CD4-positive, alpha-beta T cell (primary cell): ENCODE results near the gene FAM83F. TPM values are rescaled to one million over a fixed set of nuclear protein-coding genes. Genes with fewer than 3 reads are reported as not detected.

ENCODE experiments used
- ATAC-seq: fragments of 200-7000 bp; cut with Tn5 transposase; one replicate; pipeline ENCODE4 v1.10.0; 2022; ENCODE audit warnings: mild to moderate bottlenecking; ENCODE audit not compliant: poor library complexity
- CTCF ChIA-PET: fragments of 350-600 bp; sonication (Branson Sonifier 250); formaldehyde crosslinking; loops from one replicate; lab custom pipeline; 2021; ENCODE audit warnings: antibody characterized with exemption, inconsistent platforms; lab: Charles Lee
- POLR2A ChIA-PET: fragments of 350-600 bp; sonication (Branson Sonifier 250); formaldehyde crosslinking; loops from one replicate; lab custom pipeline; 2021; ENCODE audit warnings: antibody characterized with exemption, inconsistent platforms; lab: Charles Lee
- DNase-seq, 14 experiments: peaks; one replicate each; pipeline ENCODE4 v3.0.0-alpha.2; 2013 to 2020; ENCODE audit warnings: mixed read lengths in 2 of 14
- H3K27ac ChIP-seq, 2 donors: one replicate each; pipeline versions ENCODE4 v1.5.1 to v1.7.0; 2013; ENCODE audit warnings: low read length in 2 of 2, low read depth in 1 of 2, mild to moderate bottlenecking in 1 of 2
- H3K27me3 ChIP-seq, 2 experiments: 1 replicate in 1 of 2; 2 replicates in 1 of 2; pipeline versions ENCODE4 v1.6.1 to v1.7.0; 2013; ENCODE audit warnings: low read length in 2 of 2, control low read depth in 1 of 2, mild to moderate bottlenecking in 1 of 2, moderate library complexity in 1 of 2; ENCODE audit not compliant: insufficient read depth in 2 of 2, control insufficient read depth in 1 of 2
- H3K36me3 ChIP-seq: one replicate; pipeline ENCODE4 v1.6.1; 2013; ENCODE audit warnings: low read length, control low read depth; ENCODE audit not compliant: insufficient read depth
- H3K4me1 ChIP-seq: one replicate; pipeline ENCODE4 v1.6.1; 2013; ENCODE audit warnings: low read length, control low read depth; ENCODE audit not compliant: insufficient read depth
- H3K4me3 ChIP-seq: one replicate; pipeline ENCODE4 v1.5.1; 2013; ENCODE audit warnings: mild to moderate bottlenecking, low read length, moderate library complexity
- H3K9me3 ChIP-seq, 2 experiments: 1 replicate in 1 of 2; 2 replicates in 1 of 2; pipeline versions ENCODE4 v1.6.1 to v1.7.0; 2013; ENCODE audit warnings: low read length in 2 of 2, mild to moderate bottlenecking in 2 of 2, control low read depth in 1 of 2, moderate library complexity in 1 of 2; ENCODE audit not compliant: control insufficient read depth in 1 of 2, insufficient read depth in 1 of 2
- H3K27ac Mint-ChIP-seq: one replicate; pipeline ENCODE4 v1.8.0; 2020; ENCODE audit warnings: mixed read lengths
- H3K27me3 Mint-ChIP-seq: one replicate; pipeline ENCODE4 v1.8.0; 2021; ENCODE audit warnings: mixed read lengths
- H3K36me3 Mint-ChIP-seq: one replicate; pipeline ENCODE4 v1.8.0; 2021; ENCODE audit warnings: low read depth, mixed read lengths
- H3K4me1 Mint-ChIP-seq: one replicate; pipeline ENCODE4 v1.8.0; 2021; ENCODE audit warnings: low read depth, mixed read lengths
- H3K4me3 Mint-ChIP-seq: one replicate; pipeline ENCODE4 v1.8.0; 2020; ENCODE audit warnings: mild to moderate bottlenecking, mixed read lengths
- H3K9me3 Mint-ChIP-seq: one replicate; pipeline ENCODE4 v1.8.0; 2020; ENCODE audit warnings: mixed read lengths
- CTCF ChIP-seq: fragments of 200-600 bp; IDR thresholded peaks from one replicate; pipeline ENCODE4 v1.8.0; 2022; ENCODE audit warnings: antibody characterized with exemption, mild to moderate bottlenecking
- intact Hi-C, 2 experiments: fragments of 100-400 bp; cut with DNase I in 1 of 2; cut with micrococcal nuclease in 1 of 2; formaldehyde crosslinking; loops; one replicate each; pipeline versions ENCODE4 v1.15.1 to v1.9.0; 2023 to 2025; cut with DNase I, micrococcal nuclease
- total RNA-seq, 174 experiments: library from RNA in 2 of 174; stranded (reverse) in 2 of 174; gene quantifications; one replicate each; pipeline ENCODE4 v1.2.3 and lab custom pipeline; 2021 to 2026

Gene FAM83F
- total RNA-seq, 2 experiments from 2014 or later, result 5.2 to 6.8 TPM

DNA sequence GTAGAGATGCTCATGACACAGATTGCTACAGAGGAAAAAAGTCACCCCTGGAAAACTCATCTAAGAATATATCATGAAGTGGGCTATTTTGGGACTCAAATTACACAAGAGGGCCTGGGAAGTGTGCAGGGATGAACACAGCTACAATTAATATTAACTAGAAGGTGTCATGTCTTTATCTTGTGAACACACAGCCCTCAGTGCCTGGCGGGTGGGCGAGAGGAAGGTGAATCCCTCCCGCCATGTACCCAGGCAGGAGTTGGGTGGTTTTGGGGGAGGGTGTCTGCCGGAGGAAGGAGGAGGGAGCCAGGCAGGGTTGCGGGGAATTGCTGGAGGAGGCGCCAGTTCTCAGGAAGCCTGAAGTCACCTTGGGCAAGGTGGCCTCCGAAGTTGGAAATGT lies 5.1 kb upstream of the FAM83F start:
- POLR2A ChIA-PET, result no interaction called here
- Mint-ChIP-seq H3K27me3 (peaks cover 14% of the 10 kb centered on the region), H3K27ac (no peak overlapping the region), H3K4me3 (no peak overlapping the region), H3K9me3 (no peaks in the 10 kb centered on the region), H3K36me3 (no peaks in the 10 kb centered on the region), H3K4me1 (peaks cover 28% of the 10 kb centered on the region)
- Histone ChIP-seq H3K9me3 (no peaks in the 10 kb centered on the region), H3K4me3 (no peak overlapping the region), H3K27ac (no peak overlapping the region), H3K4me1 (peaks cover 10% of the 10 kb centered on the region), H3K36me3 (no peaks in the 10 kb centered on the region), H3K27me3 (no peaks in the 10 kb centered on the region)
- ATAC-seq (no peak), DNase-seq (no peak)
- CTCF ChIA-PET, result no interaction called here
- TF ChIP-seq CTCF, result no peak
- intact Hi-C loops, result loop anchor here in 1 of 2 experiments (5.0 kb wide), 1 partner anchor 47 kb away; no protein-coding TSS in a partner anchor

DNA sequence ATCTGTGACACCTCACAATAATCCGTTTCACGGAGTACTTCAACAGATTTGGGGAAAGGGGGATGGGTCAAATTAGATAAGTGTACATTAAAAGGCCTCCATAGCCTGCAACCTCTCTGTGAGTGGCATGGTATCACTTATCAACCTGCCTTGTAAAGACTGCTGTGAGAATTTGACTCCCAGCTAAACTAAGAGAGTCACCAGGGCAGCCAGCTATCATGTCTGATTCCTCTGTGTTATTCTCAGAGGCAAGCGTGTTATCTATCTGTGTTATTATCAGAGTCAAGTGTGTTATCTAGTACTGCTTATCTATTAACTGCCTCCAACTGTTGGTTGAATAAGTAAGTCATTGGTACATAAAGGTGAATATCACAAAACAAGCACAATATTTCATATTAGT lies 4.1 kb upstream of the FAM83F start:
- TF ChIP-seq CTCF, result no peak
- H3K4me1 Mint-ChIP-seq, result peaks cover 21% of the 10 kb centered on the region
- H3K27ac Mint-ChIP-seq, result no peak overlapping the region
- Histone ChIP-seq H3K4me3 (no peak overlapping the region), H3K4me1 (peaks cover 18% of the 10 kb centered on the region), H3K27me3 (peaks cover 5 to 7% of the 10 kb centered on the region in 2 experiments), H3K9me3 (peaks cover 0 to 5% of the 10 kb centered on the region in 2 experiments), H3K27ac (no peak overlapping the region), H3K36me3 (no peaks in the 10 kb centered on the region)
- no peak overlapping the region for H3K4me3 Mint-ChIP-seq
- ChIA-PET CTCF (no interaction called here), POLR2A (no interaction called here)
- DNase-seq (no peak), ATAC-seq (no peak)
- H3K9me3 Mint-ChIP-seq, result no peaks in the 10 kb centered on the region
- intact Hi-C loops, result loop anchor here in 1 of 2 experiments (5.0 kb wide), 1 partner anchor 48 kb away; no protein-coding TSS in a partner anchor
- peaks cover 14% of the 10 kb centered on the region for H3K27me3 Mint-ChIP-seq
- no peaks in the 10 kb centered on the region for H3K36me3 Mint-ChIP-seq

DNA sequence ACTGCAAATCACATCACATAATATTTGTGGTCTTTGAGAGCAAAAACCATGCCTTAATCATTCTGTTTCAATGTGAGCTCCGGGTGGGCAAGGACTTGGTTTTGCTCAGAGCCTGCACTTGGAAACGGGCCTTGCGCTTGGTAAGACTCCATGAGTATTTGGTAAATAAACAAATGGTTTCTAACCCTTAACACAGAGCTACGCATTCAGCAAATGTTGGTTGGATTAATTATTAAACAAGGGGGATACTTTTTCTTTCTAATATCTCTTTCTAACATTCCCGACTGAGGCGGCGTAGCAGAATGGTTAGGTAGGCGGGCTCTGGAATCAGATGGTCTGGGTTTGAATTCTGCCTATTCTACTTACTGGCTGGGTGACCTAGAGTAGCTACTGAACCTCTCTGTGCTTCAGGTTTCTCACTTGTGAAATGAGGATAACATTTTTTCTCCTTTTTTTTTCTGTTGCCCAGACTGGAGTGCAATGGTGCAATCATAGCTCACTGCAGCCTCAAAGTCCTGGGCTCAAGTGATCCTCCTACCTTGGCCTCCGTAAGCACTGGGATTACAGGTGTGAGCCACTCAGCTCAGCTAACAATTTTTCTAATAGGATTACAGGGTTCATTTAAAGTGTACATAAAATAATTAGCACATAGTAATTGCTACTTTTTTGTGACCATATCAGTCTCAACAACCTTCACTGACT lies 3.4 kb upstream of the FAM83F start:
- POLR2A ChIA-PET, result no interaction called here
- no peak for ATAC-seq
- peaks cover 20% of the 10 kb centered on the region for H3K4me1 ChIP-seq
- H3K36me3 ChIP-seq, result no peaks in the 10 kb centered on the region
- H3K27me3 ChIP-seq, result peaks cover 7 to 13% of the 10 kb centered on the region in 2 experiments
- TF ChIP-seq CTCF, result no peak
- peaks cover 0 to 7% of the 10 kb centered on the region in 2 experiments for H3K9me3 ChIP-seq
- H3K27me3 Mint-ChIP-seq, result peaks cover 20% of the 10 kb centered on the region
- H3K4me3 ChIP-seq, result no peak overlapping the region
- H3K36me3 Mint-ChIP-seq, result no peaks in the 10 kb centered on the region
- no peak overlapping the region for H3K27ac ChIP-seq
- no peak for DNase-seq
- H3K4me1 Mint-ChIP-seq, result peaks cover 15% of the 10 kb centered on the region
- intact Hi-C loops, result loop anchor here in 1 of 2 experiments (5.0 kb wide), 1 partner anchor 49 kb away; no protein-coding TSS in a partner anchor
- H3K27ac Mint-ChIP-seq, result no peak overlapping the region
- H3K4me3 Mint-ChIP-seq, result no peak overlapping the region
- no peaks in the 10 kb centered on the region for H3K9me3 Mint-ChIP-seq
- CTCF ChIA-PET, result no interaction called here
